ENCODE measurements around the gene RMP24. TPM values are rescaled to one million over a fixed set of nuclear protein-coding genes. Genes with fewer than 3 reads are reported as not detected.
A peak's percentile ranks its signal among the peaks of the same experiment; 100 is the strongest.

The RMP24 gene

GRCh38 chr18:36025025-36025424 is 52.5 kb downstream of the RMP24 start:
- Histone ChIP-seq H3K27me3 (no peaks in the 10 kb centered on the region), H3K4me1 (peaks cover 5% of the 10 kb centered on the region), H3K36me3 (ENCODE audit: low read depth, missing control alignments) (no peaks in the 10 kb centered on the region), H3K9me3 (no peaks in the 10 kb centered on the region), H3K4me3 (no peak overlapping the region), H3K27ac (no peak overlapping the region)
- intact Hi-C loops (cut with DNase I; ENCODE audit: low total_unique reads): no loop called here
- TF ChIP-seq, protein P1, sequence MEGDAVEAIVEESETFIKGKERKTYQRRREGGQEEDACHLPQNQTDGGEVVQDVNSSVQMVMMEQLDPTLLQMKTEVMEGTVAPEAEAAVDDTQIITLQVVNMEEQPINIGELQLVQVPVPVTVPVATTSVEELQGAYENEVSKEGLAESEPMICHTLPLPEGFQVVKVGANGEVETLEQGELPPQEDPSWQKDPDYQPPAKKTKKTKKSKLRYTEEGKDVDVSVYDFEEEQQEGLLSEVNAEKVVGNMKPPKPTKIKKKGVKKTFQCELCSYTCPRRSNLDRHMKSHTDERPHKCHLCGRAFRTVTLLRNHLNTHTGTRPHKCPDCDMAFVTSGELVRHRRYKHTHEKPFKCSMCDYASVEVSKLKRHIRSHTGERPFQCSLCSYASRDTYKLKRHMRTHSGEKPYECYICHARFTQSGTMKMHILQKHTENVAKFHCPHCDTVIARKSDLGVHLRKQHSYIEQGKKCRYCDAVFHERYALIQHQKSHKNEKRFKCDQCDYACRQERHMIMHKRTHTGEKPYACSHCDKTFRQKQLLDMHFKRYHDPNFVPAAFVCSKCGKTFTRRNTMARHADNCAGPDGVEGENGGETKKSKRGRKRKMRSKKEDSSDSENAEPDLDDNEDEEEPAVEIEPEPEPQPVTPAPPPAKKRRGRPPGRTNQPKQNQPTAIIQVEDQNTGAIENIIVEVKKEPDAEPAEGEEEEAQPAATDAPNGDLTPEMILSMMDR (IDR thresholded peaks at IDR 0.05): no peak
- no peak for TF ChIP-seq POLR2A (IDR thresholded peaks at IDR 0.05)
- DNase-seq: no peak
- WGBS, 2 donors: 33 to 48% methylated on average over 1 of the region's 1 CpG

DNA sequence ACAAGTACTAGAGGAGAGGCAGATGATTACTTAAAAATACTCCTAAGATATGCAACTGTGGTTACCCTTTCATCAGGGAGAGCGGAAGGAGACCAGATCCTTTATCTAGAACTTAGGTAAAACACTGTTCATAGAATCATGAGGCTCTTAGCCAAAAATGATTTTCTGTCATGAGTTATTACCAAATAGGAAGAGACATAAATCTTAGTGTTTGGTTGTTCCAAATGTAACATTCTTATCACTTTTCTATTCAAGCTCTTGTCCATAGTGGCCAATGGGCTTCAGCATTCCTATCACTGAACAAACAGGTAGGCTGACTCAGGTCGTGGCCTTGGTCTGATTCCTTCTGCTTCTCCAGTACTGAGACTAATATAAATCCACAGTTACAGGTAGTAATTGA is 56.4 kb downstream of the RMP24 start:
- Histone ChIP-seq H3K27ac (no peak overlapping the region), H3K36me3 (ENCODE audit: low read depth, missing control alignments) (no peaks in the 10 kb centered on the region), H3K27me3 (no peaks in the 10 kb centered on the region), H3K4me1 (peaks cover 5% of the 10 kb centered on the region), H3K4me3 (no peak overlapping the region), H3K9me3 (no peaks in the 10 kb centered on the region)
- 60 to 67% methylated on average over 2 of the region's 2 CpGs for WGBS, 2 donors
- intact Hi-C loops (cut with DNase I; ENCODE audit: low total_unique reads): no loop called here
- DNase-seq: peak; percentile 68
- TF ChIP-seq POLR2A (IDR thresholded peaks at IDR 0.05): no peak
- TF ChIP-seq, protein P1 (IDR thresholded peaks at IDR 0.05): no peak

Small RNA genes within 50 kb of the gene (microRNA-seq; reads per million reads assigned to microRNA genes)
- gene MIR3929 (ENCODE audit: borderline number of aligned reads in 2 of 2, borderline replicate concordance in 1 of 2): 0 reads per million in 2 donors

Small RNA genes within 50 kb of the gene (small RNA-seq; reads per million reads assigned to genes)
- gene MIR3929: 0 reads per million in 2 donors

Other genes starting within 250 kb of the RMP24 start
- gene RPRD1A, start 94.9 kb downstream of the RMP24 start, total RNA-seq: 100 to 1,000 TPM in 1 of 2 donors, 10 to 100 TPM in 1; 98.6 to 104 TPM
- gene RPRD1A, start 94.9 kb downstream of the RMP24 start, polyA plus RNA-seq (ENCODE audit: insufficient read depth, low read depth, low replicate concordance): 73.4 TPM
- 10 to 100 TPM; 51.4 to 53.8 TPM for gene SLC39A6, start 156.7 kb downstream of the RMP24 start, total RNA-seq
- gene SLC39A6, start 156.7 kb downstream of the RMP24 start, polyA plus RNA-seq (ENCODE audit: insufficient read depth, low read depth, low replicate concordance): 38.1 TPM
- 10 to 100 TPM; 94.8 to 95.2 TPM for gene ELP2, start 157.2 kb downstream of the RMP24 start, total RNA-seq
- 81.0 TPM for gene ELP2, start 157.2 kb downstream of the RMP24 start, polyA plus RNA-seq (ENCODE audit: insufficient read depth, low read depth, low replicate concordance)
- 1 to 10 TPM; 1.5 to 1.9 TPM for gene MOCOS, start 214.8 kb downstream of the RMP24 start, total RNA-seq
- 2.9 TPM for gene MOCOS, start 214.8 kb downstream of the RMP24 start, polyA plus RNA-seq (ENCODE audit: insufficient read depth, low read depth, low replicate concordance)

Measured in testis (tissue), 3 donors.